Adipose tissue (tissue), 3 donors: ENCODE measurements around the gene SCGB1D2. TPM values are rescaled to one million over a fixed set of nuclear protein-coding genes. Genes with fewer than 3 reads are reported as not detected.
"Not testable (repeated sequence)": the region's sequence is repeated elsewhere in the genome, so short reads cannot be mapped to it uniquely, and the experiment has no call there.

ENCODE experiments used
- H3K27ac ChIP-seq: one replicate; pipeline ENCODE4 v1.5.1; 2013; ENCODE audit warnings: low read depth, low read length
- WGBS, 3 donors: extraction: QIAGEN DNeasy Blood & Tissue Kit; methylation state at CpG; one replicate each; pipeline ENCODE4 v1.1.7; 2013; 5-methylcytosine and 5-hydroxymethylcytosine counted together
- polyA plus RNA-seq, 3 donors: library from polyadenylated mRNA; stranded (reverse); fragments of 200-250 nt; gene quantifications; one replicate each; pipeline ENCODE4 v1.2.3, GENCODE V29; 2013
- donor health status: healthy with polysubstance abuse.
- donor health status: Bipolar disorder and iron deficiency.
- donor health status: healthy.

Gene SCGB1D2, protein sequence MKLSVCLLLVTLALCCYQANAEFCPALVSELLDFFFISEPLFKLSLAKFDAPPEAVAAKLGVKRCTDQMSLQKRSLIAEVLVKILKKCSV
- polyA plus RNA-seq, result 1 to 10 TPM in 1 of 3 donors, not detected in 2; 1.4 TPM

DNA sequence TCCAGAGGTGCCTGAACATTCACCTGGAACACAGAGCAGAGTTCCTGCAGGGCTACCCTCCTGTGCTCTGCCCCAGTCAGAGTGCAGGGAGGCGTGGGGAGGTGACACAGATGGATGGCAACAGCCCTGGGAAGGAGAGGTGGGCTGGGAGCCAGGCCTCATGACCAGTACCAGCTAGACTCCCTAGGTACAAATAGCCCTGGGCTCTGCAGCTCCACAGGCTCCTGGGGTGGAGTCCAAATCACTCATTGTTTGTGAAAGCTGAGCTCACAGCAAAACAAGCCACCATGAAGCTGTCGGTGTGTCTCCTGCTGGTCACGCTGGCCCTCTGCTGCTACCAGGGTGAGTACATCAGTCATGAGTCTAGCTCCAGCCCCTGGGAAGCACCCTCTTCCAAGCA, at the start of gene SCGB1D2:
Gene SCGB1D2, plus strand, starts transcription at position 219 of the 400 bp plus-strand sequence. Its CDS starts 69 bp downstream, at position 288.
- H3K27ac ChIP-seq, result no peak within 1 kb of the TSS
- 16 to 30% (median 18%) methylated on average over 3 of the region's 3 CpGs for WGBS, 3 donors

DNA sequence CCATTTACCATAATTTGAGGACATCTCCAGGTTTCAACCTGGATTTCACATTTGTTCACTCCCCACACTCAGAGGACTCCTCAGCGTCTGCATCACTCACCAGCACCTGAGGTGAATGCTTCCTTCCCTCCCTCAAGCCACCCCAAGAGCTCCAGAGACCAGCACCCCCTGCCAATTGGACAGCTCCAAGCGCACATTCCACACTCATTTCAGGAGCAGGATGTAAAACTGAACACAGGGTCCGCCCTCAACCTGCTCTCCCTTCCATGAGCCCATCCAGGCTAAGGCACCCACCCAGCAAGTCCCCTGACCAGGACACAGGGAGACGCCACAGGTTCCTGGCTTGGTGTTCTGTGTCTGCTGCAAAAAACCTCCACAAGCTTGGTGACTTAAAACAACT, 48.1 kb upstream of the SCGB1D2 start:
- 70 to 73% (median 70%) methylated on average over 4 of the region's 4 CpGs for WGBS, 3 donors

DNA sequence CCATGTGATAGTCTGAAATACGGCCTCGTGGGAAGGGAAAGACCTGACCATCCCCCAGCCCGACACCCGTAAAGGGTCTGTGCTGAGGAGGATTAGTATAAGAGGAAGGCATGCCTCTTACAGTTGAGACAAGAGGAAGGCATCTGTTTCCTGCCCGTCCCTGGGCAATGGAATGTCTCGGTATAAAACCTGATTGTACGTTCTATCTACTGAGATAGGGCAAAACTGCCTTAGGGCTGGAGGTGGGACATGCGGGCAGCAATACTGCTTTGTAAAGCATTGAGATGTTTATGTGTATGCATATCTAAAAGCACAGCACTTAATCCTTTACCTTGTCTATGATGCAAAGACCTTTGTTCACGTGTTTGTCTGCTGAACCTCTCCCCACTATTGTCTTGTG, 47.0 kb upstream of the SCGB1D2 start:
- WGBS, 3 donors, result 13 to 15% (median 13%) methylated on average over 4 to 5 of the region's 9 CpGs
- not testable (repeated sequence) for H3K27ac ChIP-seq

More for the DNA sequence above, 48.1 kb upstream of the SCGB1D2 start:
- no peak overlapping the region for H3K27ac ChIP-seq

DNA sequence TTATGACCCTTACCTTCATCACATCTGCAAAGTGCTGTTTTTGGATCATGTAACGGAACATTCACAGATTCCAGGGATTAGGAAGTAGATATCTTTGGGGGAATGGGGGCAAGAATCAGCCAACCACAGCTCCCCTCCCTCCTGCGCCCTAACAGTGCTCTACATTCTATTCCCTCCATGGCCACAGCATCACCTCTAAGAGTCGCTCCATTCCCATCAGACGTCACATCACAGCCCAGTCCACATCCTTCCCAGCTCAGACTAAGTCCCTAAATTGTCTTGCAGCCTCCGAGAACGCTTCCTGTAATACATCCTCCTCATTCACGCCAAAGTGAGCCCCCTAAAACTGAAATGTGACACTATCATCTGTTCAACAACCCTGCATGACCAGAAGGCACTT, 46.1 kb upstream of the SCGB1D2 start:
- 61 to 69% (median 67%) methylated on average over 7 of the region's 7 CpGs for WGBS, 3 donors
- no peak overlapping the region for H3K27ac ChIP-seq

DNA sequence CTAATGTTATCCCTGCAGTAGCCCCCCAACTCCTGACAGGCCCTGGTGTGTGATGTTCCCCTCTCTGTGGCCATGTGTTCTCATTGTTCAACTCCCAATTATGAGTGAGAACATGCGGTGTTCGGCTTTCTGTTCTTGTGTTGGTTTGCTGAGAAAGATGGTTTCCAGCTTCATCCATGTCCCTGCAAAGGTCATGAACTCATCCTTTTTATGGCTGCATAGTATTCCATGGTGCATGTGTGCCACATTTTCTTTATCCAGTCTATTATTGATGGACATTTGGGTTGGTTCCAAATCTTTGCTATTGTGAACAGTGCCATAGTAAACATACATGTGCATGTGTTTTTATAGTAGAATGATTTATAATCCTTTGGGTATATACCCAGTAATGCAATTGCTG, 44.6 kb upstream of the SCGB1D2 start:
- WGBS, 3 donors, result 68 to 100% (median 98%) methylated on average over 2 of the region's 2 CpGs
- not testable (repeated sequence) for H3K27ac ChIP-seq

DNA sequence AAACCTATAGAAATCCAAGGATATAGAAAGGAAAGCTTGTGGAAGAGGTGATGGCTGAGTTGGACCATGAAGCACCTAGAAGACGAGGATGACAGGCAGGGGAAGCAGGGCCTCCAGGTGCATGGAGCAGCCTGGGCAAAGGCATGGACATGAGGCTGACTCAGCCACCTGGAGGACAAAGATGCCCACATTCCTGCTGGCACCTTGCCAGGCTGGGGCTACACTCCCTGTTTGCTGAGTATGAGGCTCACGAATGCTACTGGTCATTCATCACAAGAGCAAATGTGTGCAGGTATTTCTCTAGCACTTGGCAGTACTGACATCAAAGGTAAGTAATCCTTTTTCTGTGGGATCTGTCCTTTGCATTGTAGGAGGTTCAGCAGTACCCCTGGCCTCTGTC, 40.7 kb upstream of the SCGB1D2 start:
- H3K27ac ChIP-seq, result no peak overlapping the region
- WGBS, 3 donors, result 68 to 77% (median 76%) methylated on average over 2 of the region's 2 CpGs

DNA sequence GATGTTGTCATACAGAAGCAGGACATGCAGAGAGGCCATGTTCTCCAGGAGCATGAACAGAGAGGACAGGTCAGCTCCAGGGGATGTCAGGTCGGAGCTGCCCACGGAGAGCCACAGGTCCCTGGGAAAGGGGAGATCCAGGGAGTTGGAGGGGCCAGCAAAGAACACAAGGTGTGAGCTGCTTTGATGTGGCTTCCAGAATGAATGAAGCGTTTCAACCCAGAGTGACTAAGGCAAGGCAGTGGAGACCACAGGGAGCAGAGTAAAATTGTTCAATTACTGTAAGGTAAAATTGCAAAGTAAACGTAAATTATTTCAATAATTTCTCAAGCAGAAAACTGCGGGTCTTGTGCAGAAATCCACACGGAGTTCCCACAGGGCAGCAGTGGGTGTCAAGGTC, 39.1 kb upstream of the SCGB1D2 start:
- no peak overlapping the region for H3K27ac ChIP-seq
- 61 to 75% (median 73%) methylated on average over 6 of the region's 6 CpGs for WGBS, 3 donors

DNA sequence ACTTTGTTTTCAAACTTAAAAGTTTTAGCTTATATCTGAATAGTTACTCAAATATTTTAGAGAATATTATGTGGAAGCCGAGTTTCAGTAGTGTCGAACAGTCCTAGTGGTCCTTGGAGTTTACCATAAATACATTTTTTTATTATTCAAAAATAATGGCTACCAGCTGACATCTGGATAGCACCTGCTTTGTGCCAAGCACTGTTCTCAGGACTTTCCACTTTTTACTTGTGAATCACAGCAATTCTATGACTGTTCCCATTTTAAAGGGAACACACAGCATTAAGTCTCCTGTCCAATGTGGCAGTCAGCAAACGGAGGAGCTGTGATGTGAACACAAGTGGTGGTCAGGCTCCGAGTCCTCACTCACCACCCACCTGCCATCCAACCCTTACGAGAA, 37.6 kb upstream of the SCGB1D2 start:
- WGBS, 3 donors, result 83 to 90% (median 85%) methylated on average over 5 of the region's 5 CpGs
- H3K27ac ChIP-seq, result no peak overlapping the region

DNA sequence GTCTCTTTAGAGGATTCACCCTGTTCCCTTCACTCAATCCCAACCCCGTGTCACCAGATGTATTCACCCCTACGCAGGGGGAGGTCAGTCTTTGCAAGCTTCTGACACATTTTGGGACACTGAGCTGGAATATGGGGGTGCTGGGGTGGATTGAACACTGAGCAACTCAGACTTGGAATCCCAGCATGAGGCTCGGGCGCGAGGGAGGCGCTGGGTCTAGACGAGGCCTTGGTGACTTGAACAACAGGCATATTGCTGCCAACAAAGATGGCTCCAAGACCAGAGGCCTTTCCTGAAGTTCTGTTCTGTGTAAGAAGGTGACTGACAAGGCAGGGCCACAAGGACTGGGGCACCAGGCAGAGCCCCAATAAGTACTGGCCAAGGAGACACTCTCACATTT, 36.6 kb upstream of the SCGB1D2 start:
- WGBS, 3 donors, result 88 to 92% (median 91%) methylated on average over 7 of the region's 7 CpGs
- H3K27ac ChIP-seq, result no peak overlapping the region

DNA sequence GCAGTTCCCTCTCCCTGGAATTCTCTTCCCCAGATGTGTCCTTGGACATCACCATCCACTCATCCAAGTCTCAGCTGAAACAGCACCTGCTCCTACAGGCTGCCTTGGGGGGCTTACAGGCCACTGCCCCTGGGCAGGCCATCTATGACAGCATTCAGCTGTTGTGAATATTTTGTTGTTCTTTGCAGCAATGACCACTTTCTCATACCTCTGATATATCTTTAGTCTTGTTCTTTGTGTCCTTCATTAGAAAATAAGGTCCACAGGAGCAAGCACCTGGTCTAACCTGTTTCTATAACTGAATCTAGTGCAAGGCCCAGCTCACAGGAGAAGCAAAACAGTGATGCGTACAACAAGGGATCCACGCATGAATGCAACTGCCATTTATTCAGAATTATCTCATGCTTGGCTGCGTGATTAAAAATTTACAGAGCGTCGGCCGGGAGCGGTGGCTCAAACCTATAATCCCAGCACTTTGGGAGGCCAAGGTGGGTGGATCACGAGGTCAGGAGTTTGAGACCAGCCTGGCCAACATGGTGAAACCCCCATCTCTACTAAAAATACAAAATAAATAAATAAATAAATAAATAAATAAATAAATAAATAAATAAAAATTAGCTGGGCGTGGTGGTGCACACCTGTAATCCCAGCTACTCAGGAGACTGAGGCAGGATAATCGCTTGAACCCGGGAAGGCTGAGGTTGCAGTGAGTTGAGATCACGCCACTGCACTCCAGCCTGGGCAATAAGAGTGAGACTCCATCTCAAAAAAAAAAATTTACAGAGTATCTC, 35.6 kb upstream of the SCGB1D2 start:
- not testable (repeated sequence) for H3K27ac ChIP-seq
- WGBS, 3 donors, result 90 to 93% (median 93%) methylated on average over 12 of the region's 12 CpGs

DNA sequence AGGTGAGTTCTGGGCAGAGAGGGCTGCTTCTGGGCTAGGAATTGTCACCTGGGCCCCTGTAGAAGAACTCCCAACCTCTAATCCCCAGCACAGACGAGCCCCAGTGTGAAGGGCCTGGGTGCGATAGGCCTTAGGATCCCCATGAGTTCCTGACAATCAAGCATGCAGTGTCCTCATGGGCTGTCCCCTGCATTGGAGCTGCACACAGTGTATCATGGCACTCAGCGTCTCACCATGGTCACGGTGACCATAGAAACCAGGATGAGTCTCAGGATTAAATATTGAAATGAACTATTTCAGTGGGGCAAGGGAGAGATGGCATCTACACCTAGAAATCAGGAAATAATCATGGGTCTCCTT, 33.3 kb upstream of the SCGB1D2 start:
- H3K27ac ChIP-seq, result no peak overlapping the region
- 65 to 75% (median 71%) methylated on average over 4 of the region's 4 CpGs for WGBS, 3 donors

DNA sequence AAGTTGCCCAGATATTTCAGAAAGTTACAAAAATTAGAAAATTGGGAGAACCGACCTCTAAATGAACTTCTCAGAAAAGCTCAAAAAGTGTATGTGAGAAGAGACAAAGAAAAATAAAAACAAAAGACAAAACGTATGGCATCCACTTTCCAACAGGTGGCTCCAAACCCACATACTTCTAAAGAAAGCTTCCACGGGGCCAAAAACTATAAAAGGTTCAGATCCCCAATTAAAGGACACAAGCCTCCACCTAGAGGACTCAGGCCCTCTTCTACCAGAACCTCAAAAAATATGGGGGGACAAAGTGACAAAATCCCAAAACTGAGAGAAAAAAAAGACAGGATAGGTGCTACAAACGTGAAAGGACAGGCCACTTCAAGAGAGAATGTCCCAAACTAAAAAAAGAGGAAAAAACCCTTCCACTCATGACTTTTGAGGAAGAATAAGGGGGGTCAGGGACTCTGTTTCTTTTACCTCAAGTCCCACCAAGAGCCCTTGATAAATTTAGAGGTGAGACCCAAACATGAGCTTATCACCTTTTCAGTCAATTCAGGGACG, 24.8 kb upstream of the SCGB1D2 start:
- WGBS, 3 donors, result 45 to 58% (median 49%) methylated on average over 5 of the region's 5 CpGs
- no peak overlapping the region for H3K27ac ChIP-seq

DNA sequence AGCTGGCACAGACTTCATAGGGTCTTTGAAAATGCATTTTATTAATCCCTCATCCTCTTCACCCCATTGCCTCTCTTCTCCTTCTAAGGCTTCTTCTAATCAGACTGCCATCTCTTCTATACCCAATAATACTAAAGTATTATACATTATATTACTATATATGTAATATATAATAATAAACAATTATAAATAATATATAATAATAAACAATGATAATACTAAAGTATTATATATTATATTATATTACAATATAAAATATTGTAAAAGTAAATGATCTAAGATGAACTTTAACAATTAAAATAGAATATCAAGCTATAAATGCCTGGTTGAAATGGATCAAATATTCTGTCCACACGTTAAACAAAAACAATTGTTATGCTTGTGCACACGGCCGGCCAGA, 20.5 kb upstream of the SCGB1D2 start:
- WGBS, 3 donors, result 90 to 95% (median 93%) methylated on average over 3 of the region's 3 CpGs
- H3K27ac ChIP-seq, result no peak overlapping the region

DNA sequence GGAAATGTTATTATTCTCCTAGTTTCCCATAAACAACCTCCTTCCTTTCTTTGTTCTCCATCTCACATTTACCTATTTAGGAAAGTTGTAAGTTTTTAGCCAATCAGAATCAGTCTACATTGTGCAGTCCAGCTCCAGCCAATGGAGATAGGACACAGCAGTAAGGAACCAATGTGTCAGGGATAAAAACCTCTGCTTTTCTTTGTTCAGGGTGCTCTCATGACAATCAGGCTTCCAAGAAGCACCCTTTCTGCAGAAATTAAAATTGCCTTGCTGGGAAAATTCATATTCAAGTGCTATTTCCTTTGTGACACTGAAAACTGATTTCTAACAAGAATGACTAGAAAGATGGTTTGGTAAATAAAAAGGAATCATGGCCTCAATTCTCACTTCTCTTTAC, 18.9 kb upstream of the SCGB1D2 start:
- no peak overlapping the region for H3K27ac ChIP-seq

DNA sequence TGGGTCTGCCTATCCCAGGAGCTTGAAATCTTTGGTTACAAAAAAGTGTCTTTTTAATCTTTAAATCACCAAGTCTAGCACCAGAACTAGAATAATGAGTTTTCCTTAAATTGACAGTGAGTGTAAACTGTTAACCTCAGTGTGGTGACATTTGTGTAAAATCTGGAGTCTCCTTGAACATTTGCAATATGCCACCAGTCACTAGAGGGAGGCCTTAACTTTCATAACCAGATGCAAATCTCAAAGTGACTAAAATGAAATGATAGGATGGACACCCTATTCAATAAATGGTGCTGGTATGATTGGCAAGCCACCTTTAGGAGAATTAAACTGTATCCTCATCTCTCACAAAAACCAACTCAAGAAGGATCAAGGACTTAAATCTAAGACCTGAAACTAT, 8.3 kb upstream of the SCGB1D2 start:
- H3K27ac ChIP-seq, result no peak overlapping the region

DNA sequence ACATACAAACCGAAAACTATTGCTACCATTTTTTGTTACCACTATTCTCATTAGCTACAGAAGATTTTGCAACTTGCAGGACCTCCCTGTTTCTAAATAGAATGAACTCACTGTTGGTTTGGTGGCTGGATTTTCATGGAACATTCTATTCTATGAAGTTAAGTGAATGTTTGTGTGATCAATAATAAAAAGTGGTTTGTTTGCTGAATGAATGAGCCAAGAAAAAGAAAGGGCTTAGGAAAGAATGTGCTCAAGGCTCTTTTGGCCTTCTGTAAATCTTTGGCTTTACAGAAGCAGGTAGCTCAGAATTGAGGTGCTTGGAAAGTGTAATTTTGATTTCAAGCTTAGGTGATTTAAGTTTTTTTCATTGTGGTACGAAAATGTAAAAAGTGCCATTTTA, 5.9 kb upstream of the SCGB1D2 start:
- 55 to 84% (median 73%) methylated on average over 2 of the region's 2 CpGs for WGBS, 3 donors
- no peak overlapping the region for H3K27ac ChIP-seq

DNA sequence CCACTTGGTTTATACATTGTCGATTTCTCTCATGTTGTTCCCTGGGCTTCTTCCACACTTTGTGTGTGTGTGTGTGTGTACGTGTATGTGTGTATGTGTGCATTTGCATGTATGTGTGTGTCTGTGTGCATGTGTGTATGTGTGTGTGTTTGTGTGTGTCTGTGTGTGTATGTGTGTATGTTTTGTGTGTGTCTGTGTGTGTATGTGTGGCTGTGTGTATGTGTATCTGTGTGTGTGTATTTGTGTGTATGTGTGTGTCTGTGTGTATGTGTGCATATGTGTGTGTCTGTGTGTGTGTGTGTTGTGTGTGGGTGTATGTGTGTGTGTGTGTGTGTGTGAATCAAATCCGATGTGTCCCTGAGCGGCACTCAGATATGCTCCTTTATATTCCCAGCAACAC, 4.5 kb upstream of the SCGB1D2 start:
- WGBS, 3 donors, result 66 to 69% (median 69%) methylated on average over 4 of the region's 4 CpGs
- no peak overlapping the region for H3K27ac ChIP-seq

DNA sequence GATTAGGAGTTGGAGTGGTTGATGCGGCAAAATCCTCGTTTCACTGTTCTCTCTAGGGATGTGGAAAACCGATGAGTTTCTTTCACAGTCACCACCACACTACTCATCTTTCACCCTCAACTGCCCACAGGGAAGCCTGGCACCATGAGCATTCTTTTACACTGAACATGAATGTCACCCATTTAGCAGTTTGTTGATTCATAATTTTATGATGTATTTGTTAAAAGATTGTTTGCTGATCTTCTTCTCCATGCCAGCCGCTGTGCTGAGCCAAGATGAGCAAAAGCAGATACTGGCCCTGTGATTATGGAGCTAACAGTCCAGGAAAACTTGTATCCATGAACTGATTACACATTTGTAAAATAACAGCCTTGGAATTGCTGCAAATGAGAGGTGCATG, 3.9 kb upstream of the SCGB1D2 start:
- H3K27ac ChIP-seq, result no peak overlapping the region
- WGBS, 3 donors, result 72 to 85% (median 82%) methylated on average over 4 of the region's 4 CpGs

DNA sequence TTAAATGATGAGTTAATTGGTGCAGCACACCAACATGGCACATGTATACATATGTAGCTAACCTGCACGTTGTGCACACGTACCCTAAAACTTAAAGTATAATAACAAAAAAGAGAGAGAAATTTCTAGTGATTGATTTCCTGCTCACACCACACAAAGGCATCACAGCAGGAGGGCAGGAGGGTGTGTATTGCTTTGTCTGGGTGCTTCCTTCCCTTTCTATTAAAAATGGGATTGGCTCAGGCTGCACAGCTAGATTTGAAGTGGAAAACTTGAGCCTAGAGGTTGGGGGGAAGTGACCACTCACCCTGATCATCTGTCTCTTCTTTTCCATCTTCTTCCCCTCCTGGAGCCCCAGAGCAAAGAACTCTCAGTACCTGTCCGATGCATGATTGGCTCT, 944 bp upstream of the SCGB1D2 start:
- H3K27ac ChIP-seq, result no peak overlapping the region

DNA sequence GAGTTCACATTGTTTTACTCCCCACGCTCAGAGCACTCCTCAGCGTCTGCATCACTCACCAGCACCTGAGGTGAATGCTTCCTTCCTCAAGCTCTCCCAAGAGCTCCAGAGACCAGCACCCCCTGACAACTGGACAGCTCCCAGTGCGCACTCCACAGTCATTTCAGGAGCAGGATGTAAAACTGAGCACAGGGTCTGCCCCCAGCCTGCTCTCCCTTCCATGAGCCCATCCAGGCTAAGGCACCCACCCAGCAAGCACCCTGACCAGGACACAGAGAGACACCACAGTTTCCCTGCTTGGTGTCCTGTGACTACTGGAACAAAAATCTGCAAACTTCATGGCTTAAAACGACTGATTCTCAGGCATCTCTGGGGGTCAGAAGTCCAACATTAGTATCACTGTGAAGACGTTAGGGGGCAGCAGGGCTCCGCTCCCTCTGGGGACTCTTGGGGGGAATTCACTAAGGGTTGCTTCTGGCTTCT, 3.3 kb downstream of the SCGB1D2 start:
- H3K27ac ChIP-seq, result no peak overlapping the region
- 15 to 17% (median 15%) methylated on average over 6 of the region's 6 CpGs for WGBS, 3 donors

More for the DNA sequence above, 944 bp upstream of the SCGB1D2 start:
- 80 to 96% (median 81%) methylated on average over 3 of the region's 3 CpGs for whole genome bisulfite sequencing, 3 donors
